ENCODE measurements around the gene TRIM45. TPM values are rescaled to one million over a fixed set of nuclear protein-coding genes. Genes with fewer than 3 reads are reported as not detected.
"Not testable (repeated sequence)": the region's sequence is repeated elsewhere in the genome, so short reads cannot be mapped to it uniquely, and the experiment has no call there.

TRIM45 gene
- total RNA-seq, 1 experiment from 2014 or later = 3.0 TPM

GRCh38 chr1:117116090-117116783, 5.3 kb downstream of the TRIM45 start:
- H3K36me3 ChIP-seq = peaks cover 6% of the 10 kb centered on the region
- DNase-seq = no peak
- H3K9me3 ChIP-seq = no peaks in the 10 kb centered on the region
- H3K4me3 ChIP-seq = no peak overlapping the region
- H3K27me3 ChIP-seq = no peaks in the 10 kb centered on the region

GRCh38 chr1:117114877-117115276, 6.7 kb downstream of the TRIM45 start:
- no peak overlapping the region for H3K4me3 ChIP-seq
- no peak for DNase-seq
- H3K27me3 ChIP-seq = no peaks in the 10 kb centered on the region
- H3K36me3 ChIP-seq = peaks cover 8% of the 10 kb centered on the region
- no peaks in the 10 kb centered on the region for H3K9me3 ChIP-seq

- H3K4me3 ChIP-seq = no peak overlapping the region
- peaks cover 13% of the 10 kb centered on the region for H3K36me3 ChIP-seq
- no peaks in the 10 kb centered on the region for H3K27me3 ChIP-seq
- DNase-seq = no peak
- H3K9me3 ChIP-seq = no peaks in the 10 kb centered on the region
Observed at GRCh38 chr1:117113199-117113598, 8.3 kb downstream of the TRIM45 start.

GRCh38 chr1:117112047-117112717, 9.4 kb downstream of the TRIM45 start:
- no peak overlapping the region for H3K4me3 ChIP-seq
- no peak for DNase-seq
- H3K27me3 ChIP-seq = no peaks in the 10 kb centered on the region
- peaks cover 16% of the 10 kb centered on the region for H3K36me3 ChIP-seq
- H3K9me3 ChIP-seq = no peaks in the 10 kb centered on the region

GRCh38 chr1:117110774-117111173, 10.8 kb downstream of the TRIM45 start:
- no peak overlapping the region for H3K4me3 ChIP-seq
- no peaks in the 10 kb centered on the region for H3K9me3 ChIP-seq
- no peaks in the 10 kb centered on the region for H3K27me3 ChIP-seq
- peaks cover 26% of the 10 kb centered on the region for H3K36me3 ChIP-seq
- DNase-seq = no peak

GRCh38 chr1:117107364-117107763, 14.2 kb downstream of the TRIM45 start:
- H3K4me3 ChIP-seq = no peak overlapping the region
- no peaks in the 10 kb centered on the region for H3K27me3 ChIP-seq
- peaks cover 39% of the 10 kb centered on the region for H3K36me3 ChIP-seq
- H3K9me3 ChIP-seq = no peaks in the 10 kb centered on the region
- no peak for DNase-seq

- Histone ChIP-seq H3K27me3 (no peaks in the 10 kb centered on the region), H3K36me3 (peaks cover 47% of the 10 kb centered on the region), H3K4me3 (no peak overlapping the region), H3K9me3 (no peaks in the 10 kb centered on the region)
- DNase-seq = no peak
Observed at GRCh38 chr1:117106478-117106877, 15.1 kb downstream of the TRIM45 start.

GRCh38 chr1:117105722-117106121, 15.8 kb downstream of the TRIM45 start:
- H3K4me3 ChIP-seq = no peak overlapping the region
- H3K27me3 ChIP-seq = no peaks in the 10 kb centered on the region
- DNase-seq = no peak
- peaks cover 55% of the 10 kb centered on the region for H3K36me3 ChIP-seq
- no peaks in the 10 kb centered on the region for H3K9me3 ChIP-seq

GRCh38 chr1:117104986-117105385, 16.6 kb downstream of the TRIM45 start:
- no peak for DNase-seq
- Histone ChIP-seq H3K27me3 (no peaks in the 10 kb centered on the region), H3K9me3 (no peaks in the 10 kb centered on the region), H3K4me3 (no peak overlapping the region), H3K36me3 (peaks cover 60% of the 10 kb centered on the region)

GRCh38 chr1:117101858-117102257, 19.7 kb downstream of the TRIM45 start:
- H3K27me3 ChIP-seq, H3K4me3 ChIP-seq, DNase-seq, H3K9me3 ChIP-seq: not testable (repeated sequence)
- H3K36me3 ChIP-seq = peaks cover 74% of the 10 kb centered on the region

GRCh38 chr1:117101334-117101733, 20.2 kb downstream of the TRIM45 start:
- no peaks in the 10 kb centered on the region for H3K9me3 ChIP-seq
- H3K36me3 ChIP-seq = peaks cover 74% of the 10 kb centered on the region
- no peaks in the 10 kb centered on the region for H3K27me3 ChIP-seq
- no peak overlapping the region for H3K4me3 ChIP-seq
- DNase-seq = no peak

GRCh38 chr1:117098287-117098890, 23.2 kb downstream of the TRIM45 start:
- Histone ChIP-seq H3K4me3 (no peak overlapping the region), H3K36me3 (peaks cover 88% of the 10 kb centered on the region)
- no peak for DNase-seq

GRCh38 chr1:117097443-117097842, 24.1 kb downstream of the TRIM45 start:
- H3K9me3 ChIP-seq = no peaks in the 10 kb centered on the region
- peaks cover 83% of the 10 kb centered on the region for H3K36me3 ChIP-seq
- H3K27me3 ChIP-seq = no peaks in the 10 kb centered on the region
- H3K4me3 ChIP-seq = no peak overlapping the region
- no peak for DNase-seq

More at GRCh38 chr1:117098287-117098890, 23.2 kb downstream of the TRIM45 start:
- H3K27me3 ChIP-seq = no peaks in the 10 kb centered on the region
- H3K9me3 ChIP-seq = no peaks in the 10 kb centered on the region

- H3K9me3 ChIP-seq = no peaks in the 10 kb centered on the region
- no peak for DNase-seq
- peaks cover 82% of the 10 kb centered on the region for H3K36me3 ChIP-seq
- H3K27me3 ChIP-seq = no peaks in the 10 kb centered on the region
- H3K4me3 ChIP-seq = no peak overlapping the region
Observed at GRCh38 chr1:117096951-117097408, 24.6 kb downstream of the TRIM45 start.

- Histone ChIP-seq H3K4me3 (no peak overlapping the region), H3K36me3 (peaks cover 79% of the 10 kb centered on the region), H3K27me3 (no peaks in the 10 kb centered on the region), H3K9me3 (no peaks in the 10 kb centered on the region)
- no peak for DNase-seq
Observed at GRCh38 chr1:117094841-117095604, 26.5 kb downstream of the TRIM45 start.

GRCh38 chr1:117093870-117094621, 27.5 kb downstream of the TRIM45 start:
- peak; percentile 62 for DNase-seq
- Histone ChIP-seq H3K9me3 (no peaks in the 10 kb centered on the region), H3K27me3 (no peaks in the 10 kb centered on the region), H3K36me3 (peaks cover 74% of the 10 kb centered on the region), H3K4me3 (no peak overlapping the region)
